GM03348 (cell line): ENCODE results near the gene IQCF5.
"Not testable (repeated sequence)": the region's sequence is repeated elsewhere in the genome, so short reads cannot be mapped to it uniquely, and the experiment has no call there.

Experiments
- DNase-seq: peaks from one replicate; pipeline ENCODE4 v3.0.0; 2012; ENCODE audit warnings: low spot score

The IQCF5 gene

GRCh38 chr3:51868896-51869295 lies 6.5 kb downstream of the IQCF5 start:
- not testable (repeated sequence) for DNase-seq

GRCh38 chr3:51862886-51863285 lies 12.5 kb downstream of the IQCF5 start:
- DNase-seq: no peak

- DNase-seq: no peak
These were observed 14.4 kb downstream of the IQCF5 start, which contains the start of gene IQCF2 for GRCh38 chr3:51860703-51861665. Gene IQCF2 (plus strand): TSS chr3:51861615. CDS start chr3:51861667, 52 bp downstream.

- DNase-seq: not testable (repeated sequence)
These were observed 20.0 kb downstream of the IQCF5 start for GRCh38 chr3:51855411-51855810.

GRCh38 chr3:51845129-51845528 lies 30.3 kb downstream of the IQCF5 start:
- no peak for DNase-seq

GRCh38 chr3:51836606-51837005 lies 38.8 kb downstream of the IQCF5 start:
- no peak for DNase-seq

- DNase-seq: no peak
These were observed 44.5 kb downstream of the IQCF5 start for GRCh38 chr3:51830836-51831385.

GRCh38 chr3:51830345-51830744 lies 45.1 kb downstream of the IQCF5 start:
- DNase-seq: no peak

GRCh38 chr3:51828297-51828696 lies 47.1 kb downstream of the IQCF5 start:
- no peak for DNase-seq
